GM11168 (cell line): Measurements from ENCODE around the gene PDIA2.

Source experiments
- in situ Hi-C: fragments of 300-500 bp; cut with MboI; formaldehyde crosslinking; loops from one replicate; pipeline ENCODE4 v1.12.0; 2022; ENCODE audit warnings: low sequenced_read_pairs; ENCODE audit not compliant: unreplicated experiment

The PDIA2 gene

DNA sequence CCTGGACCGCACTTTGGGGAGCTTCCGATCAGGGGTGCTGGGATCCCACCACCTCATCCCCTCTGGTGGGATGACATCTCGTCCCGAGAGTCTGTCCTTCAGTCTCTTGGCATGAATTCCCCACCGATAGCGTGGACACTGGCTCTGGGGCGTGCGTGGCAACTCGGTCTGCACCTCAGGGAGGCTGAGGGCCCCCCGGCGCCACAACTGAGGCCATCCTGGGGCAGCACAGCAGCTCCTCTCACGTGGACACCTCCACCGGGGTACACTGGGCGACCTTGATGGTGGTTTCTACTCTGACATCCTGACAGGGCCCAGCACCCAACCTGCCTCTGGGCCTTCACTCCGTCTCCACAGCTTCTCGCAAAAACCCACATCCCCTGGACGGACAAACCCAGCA is 8.6 kb downstream of the PDIA2 start:
- in situ Hi-C loops = no loop called here

DNA sequence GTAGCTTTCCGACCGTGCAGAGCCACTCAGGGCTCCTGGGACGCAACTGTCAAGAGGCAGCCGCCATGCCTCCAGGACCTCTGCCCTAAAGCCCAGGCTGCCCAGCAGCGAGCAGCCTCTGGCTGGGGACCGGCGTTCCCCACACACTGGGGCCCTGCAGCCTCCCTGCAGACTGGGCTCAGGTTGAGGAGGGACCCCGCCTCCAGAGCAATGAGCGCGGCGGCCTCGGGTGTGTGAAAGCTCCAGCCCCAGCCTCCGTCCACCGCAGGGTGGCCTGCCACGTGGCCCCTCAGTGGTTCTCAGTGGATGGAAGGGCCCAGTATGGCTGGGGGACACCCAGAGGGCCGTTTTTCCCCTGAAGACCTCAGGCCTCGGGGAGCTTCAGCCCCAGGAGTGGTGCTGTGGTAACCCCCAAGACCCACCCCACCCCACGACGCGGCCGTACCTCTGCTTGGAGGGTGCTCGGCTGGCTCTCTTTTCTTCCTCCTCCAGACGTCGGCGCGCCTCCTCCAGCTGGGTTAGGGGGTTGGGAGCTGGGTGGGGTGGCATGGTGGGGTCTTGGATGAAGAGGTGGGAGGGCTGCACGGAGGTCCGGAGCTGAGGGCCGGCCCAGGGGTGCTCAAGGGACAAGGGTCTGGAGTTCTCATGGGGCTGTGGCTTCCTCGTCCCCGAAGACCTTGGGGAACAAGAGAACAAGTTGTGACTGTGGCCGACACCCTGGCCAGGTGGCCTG is 10.2 kb downstream of the PDIA2 start:
- in situ Hi-C loops = no loop called here

DNA sequence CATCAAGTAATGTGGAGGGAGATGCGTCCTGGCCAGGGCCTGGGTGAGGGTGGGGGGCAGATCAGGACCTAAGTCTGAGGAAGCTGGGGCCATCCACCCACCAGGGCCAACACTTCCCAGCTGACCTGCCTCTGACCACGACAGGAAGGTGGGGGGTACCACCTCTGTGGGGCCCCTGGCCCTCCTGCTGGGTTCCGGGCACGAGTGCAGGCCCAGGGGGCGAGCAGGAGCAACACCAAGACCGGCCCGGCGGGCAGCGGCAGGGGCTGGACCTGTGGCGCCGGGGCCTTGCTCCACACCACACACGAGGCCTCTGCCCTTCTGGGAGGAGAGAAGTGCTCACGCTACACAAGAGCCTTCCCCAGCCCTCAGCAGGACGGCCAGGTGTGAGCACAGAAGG is 13.3 kb downstream of the PDIA2 start:
- in situ Hi-C loops = no loop called here

DNA sequence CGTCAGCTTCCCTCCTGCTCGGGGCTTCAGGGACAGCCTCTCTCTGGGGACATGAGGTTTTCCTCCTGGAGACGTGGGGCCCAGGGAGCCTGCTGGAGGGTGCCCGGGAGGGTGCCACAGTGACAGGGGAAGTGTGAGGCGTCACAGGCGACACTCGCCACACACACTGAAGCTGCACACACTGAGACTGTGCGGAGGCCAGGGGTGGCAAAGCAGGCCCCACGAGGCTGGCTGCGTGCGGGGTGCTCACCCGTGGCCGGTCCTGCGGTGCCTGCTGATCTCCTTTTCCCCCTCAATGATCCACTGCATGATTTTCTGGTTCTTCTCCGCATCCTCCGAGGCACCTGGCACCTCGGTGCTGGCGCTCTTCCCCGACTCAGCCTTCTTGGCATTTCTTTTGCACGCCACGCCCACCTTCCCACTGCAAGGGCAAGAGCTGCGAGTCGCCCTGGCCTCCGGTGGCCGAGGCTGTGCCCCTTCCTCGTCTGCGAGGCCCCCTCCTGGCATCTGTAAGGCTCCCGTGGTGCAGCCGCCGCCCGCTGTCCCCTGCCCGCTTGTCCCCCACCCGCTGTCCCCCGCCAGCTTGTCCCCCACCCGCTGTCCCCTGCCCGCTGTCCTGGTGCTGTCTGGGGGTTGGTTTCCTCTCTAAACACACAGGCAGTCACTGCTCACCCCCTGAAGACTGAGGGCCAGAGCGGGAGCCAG is 14.0 kb downstream of the PDIA2 start:
- in situ Hi-C loops = no loop called here

DNA sequence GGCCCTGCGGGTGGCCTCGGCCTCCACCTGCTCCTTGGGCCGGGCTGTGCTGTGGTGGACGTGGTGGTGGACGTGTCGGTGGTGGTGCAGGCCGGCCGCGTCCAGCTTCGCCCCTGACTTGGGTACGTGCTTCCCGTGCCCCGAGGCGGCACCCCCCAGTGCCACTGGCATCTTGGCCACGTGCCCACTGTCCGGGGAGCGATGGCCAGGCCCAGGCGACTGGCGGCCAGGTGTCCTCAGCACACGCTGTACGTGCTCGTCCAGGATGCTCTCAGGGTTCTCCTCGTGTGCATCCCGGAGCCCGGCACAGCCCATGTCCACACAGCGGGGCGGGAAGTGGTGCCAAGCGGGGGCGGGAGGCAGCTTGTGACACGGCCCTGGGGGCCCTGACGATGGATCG is 14.9 kb downstream of the PDIA2 start:
- in situ Hi-C loops = no loop called here

DNA sequence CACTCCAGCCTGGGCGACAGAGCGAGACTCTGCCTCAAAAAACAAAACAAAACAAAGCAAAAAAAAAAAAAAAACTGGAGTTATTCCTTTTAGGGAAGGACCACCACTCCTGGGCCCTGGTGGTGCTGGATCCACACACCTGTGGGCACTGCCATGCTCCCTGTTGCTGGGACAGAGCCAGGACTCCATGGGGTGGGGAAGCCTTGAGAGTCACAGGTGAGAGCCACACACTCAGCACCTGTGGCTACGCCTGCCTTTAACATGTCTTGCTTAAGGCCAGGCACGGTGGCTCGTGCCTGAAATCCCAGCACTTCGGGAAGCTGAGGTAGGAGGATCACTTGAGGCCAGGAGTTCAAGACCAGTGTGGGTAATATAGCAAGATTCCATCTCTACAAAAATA is 18.3 kb downstream of the PDIA2 start:
- in situ Hi-C loops = no loop called here

DNA sequence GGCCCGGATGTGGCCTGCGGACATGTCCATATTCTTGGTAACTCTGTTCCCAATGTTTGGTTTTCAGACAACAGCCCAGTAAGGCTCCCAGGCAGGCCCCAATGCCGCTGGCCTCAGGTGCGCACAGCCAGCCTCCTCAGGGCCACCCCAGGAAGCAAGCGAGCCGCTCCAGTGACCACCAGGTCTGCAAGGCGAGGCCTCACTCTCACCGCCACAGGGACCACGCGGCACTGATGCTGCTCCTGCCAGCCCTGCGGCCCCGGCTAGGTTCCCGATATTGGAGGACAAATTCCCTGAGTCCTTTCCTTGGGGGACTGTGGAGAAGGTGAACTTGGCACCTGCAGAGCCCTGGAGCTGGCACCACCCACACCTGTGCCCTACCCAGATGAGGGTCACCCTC is 19.0 kb downstream of the PDIA2 start:
- in situ Hi-C loops = no loop called here

DNA sequence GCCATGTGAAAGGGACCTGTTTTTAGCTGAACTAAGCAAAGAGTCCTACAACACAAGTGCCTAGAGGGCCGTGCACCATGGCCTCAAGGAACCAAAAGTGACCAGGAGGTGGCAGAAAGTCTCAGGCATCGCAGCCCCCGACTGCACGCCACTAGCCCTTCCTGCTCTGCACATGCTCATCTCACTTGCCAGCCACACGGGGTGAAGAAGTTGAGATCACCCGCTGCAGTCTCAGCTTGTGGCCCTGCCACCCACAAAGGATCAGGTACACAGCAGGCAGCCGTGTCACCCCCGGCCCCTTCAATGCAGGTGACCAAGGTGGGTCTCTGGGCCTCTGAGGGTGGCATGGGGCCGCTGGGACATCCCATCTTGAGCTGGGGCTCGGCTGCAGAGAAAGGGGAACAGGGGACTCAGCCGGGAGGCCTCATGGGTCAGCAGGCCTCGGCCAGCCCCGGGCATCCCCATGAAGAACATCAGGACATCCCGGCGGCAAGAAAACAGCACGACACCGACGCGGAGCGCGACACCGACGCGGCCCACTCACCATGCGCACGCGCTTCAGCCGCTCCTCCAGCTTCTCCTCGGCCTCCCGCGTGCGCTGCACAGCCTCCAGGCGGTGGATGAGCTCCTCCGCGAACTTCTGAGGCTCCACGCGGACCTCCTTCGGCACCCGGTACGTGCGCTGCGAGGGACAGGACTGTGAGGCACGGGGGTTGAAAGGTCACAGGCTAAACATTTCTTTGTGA is 21.0 kb downstream of the PDIA2 start:
- in situ Hi-C loops = no loop called here

DNA sequence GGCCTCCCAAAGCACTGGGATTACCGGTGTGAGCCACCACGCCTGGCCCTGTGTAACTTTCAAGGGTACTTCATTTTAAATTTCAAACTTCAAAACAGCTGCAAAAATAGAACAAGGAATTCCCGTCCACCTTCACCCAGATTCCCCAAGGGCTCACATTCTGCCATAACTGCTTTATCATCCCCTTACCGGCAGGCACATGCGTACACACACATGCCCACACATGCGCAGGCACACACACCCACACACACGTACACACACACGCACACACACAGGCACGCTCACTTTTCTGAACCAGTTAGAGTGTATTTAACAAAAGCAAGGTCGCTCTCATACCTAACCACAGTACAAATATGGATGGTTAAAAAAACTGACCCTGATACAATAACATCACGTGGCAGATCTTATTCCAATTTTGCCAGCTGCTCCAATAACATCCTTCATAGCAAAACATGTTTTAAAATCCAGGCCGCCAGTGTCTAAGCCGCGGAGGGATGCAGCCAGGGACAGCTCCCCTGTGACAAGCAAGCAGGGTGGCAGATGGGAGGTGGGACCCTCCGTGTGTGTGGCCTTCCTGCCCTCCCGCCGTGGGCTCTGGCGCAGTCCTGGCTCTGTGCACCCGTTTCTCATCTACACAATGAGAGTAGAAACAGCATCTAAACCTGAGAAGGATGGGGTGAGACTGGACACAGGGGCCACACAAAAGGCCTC is 23.1 kb downstream of the PDIA2 start:
- in situ Hi-C loops = no loop called here

DNA sequence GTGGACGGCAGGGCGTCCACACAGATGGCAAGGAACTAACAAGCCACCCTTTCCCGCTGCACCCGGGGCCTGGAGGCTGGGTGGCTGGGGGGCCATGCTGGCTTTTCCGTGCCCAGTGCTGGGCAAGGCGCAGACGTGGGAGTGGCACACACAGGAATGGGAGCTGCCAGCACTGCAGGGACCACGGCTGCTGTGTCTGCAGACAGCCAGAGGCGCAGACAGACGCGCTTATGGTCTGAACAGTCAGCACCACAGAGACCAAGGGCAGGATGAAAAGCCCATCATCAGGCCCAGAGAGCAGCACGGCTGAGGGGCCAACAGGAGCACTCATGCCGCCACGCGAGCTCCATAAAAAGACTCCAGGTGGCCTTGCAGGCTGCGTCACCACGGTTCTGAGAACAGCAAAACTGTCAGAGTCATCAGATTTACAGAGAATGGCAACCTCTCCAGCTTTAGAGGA is 24.0 kb downstream of the PDIA2 start:
- in situ Hi-C loops = no loop called here

DNA sequence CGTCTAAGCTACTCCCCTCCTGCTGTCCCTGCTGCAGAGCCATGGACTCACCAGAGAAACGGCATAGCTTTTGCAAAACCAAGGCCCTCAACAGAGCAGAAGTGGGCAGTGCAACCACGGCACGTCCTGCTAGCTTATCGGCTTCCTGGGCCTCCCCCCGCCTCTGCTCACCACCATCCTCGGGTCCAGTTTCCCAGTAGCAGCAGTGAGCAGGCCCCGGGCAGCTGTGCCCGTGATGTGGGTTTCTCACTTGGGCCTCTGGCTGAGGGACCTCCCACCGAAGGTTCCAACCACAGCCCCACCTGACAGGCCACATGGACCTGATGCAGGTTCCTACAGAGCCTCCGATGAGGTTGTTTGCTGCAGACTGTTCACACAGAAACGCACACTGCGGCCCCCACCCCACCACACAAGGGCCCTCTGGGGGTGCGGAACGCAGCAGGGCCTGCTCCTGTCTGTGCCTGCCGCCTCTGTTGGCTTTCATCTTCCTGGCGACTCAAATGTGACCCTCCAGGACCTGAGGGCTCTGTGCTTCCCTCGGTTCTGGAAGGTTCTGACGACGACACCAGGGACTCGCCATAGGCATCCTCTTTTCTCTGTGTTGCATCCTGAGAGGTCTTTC is 24.8 kb downstream of the PDIA2 start:
- in situ Hi-C loops = no loop called here

DNA sequence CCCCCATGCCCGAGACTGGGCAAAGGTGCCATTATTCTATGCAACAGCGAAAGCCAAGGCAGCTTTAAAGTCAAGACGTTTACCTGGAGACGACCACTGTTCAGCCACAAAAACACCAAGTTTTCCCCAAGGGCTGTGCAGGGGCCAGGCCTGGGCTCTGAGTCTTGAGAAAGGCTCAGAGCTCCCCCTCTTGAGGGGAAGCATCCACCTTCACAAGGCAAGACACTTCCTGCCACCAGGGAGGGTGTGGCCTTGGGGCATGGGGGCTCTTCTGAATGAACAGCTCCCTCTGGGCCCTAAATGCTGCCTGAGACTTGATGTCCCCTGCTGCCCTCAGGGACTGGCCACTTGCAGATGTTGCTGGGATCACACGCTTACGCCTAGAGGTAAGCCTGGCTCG is 26.5 kb downstream of the PDIA2 start:
- in situ Hi-C loops = no loop called here

DNA sequence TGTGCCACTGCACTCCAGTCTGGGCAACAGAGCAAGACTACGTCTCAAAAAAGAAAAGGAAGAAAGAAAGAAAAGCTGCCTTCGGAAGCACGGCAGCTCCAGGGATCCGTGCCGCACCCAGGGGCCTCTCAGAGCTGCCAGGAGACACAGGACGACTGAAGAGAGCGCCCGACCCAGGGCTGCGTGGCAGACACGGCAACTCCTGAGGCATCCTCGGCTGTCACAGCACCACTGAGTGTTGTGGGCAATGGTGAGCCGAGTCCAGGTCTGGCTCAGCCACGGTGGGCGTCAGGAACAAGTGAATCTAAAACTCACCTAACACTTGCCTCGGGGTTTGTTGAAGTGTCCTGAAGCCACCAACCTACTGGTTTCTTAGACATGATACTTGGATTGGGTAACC is 28.8 kb downstream of the PDIA2 start:
- in situ Hi-C loops = no loop called here

DNA sequence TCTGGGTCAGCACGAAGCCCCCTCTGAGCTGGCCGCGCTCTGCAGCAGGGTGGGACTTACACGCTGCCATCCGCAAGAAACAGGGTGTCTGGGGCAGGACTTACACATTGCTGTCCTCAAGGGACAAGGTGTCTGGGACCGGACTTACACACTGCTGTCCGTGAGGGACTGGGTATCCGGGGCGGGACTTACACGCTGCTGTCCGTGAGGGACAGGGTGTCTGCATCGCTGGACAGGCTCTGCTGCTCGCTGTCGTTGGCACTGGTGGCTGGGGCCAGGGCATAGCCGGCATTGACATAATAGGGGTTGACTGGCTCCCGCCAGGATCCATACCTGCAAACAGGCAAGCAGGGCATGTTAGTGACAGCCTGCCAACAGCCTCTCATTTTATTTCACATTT is 31.4 kb downstream of the PDIA2 start:
- in situ Hi-C loops = no loop called here

DNA sequence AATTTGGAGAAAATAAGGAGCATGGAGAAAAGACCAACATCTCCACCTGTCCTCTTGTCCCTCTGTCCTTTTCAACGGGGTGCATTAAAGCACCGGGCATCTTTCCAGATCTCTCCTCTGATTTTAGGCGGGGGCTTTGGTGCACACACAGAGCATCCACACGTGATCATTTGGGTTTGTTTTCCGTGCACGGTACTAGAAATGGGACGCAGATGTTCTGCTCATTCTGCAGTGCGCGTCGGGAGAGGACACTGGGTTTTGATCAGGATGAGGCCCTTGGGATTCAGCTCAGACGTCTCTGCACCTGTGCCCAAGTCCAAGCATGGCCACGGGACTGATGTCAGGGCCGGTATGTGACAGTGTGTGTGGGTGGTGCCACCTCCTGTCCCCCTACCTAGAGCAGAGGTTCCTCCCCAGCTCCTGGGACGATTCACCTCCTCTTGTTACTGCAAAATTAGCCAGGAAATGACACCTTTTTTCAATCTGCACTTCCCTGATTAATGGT is 31.9 kb downstream of the PDIA2 start:
- in situ Hi-C loops = no loop called here

DNA sequence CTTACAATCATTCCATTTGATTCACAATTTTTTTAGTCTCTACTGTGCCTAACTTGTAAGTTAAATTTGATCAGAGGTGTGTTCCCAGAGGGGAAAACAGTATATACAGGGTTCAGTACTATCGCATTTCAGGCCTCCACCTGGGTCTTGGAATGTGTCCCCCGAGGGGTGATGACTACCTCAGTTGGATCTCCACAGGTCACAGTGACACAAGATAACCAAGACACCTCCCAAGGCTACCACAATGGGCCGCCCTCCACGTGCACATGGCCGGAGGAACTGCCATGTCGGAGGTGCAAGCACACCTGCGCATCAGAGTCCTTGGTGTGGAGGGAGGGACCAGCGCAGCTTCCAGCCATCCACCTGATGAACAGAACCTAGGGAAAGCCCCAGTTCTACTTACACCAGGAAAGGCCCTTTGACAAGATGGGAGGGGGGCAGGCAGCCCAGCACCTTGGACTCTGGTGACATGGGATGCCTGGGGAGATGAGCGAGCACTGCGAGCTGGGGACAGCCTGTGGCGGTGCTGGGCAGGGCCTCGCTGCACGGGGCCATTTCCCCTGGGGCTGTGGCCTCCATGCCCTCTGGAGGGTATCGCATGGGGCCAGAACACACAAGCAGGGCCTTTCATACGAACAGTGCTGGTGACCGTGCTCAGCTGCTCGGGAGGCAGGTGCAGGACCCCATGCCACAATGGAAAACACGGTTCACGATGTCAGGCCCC is 33.9 kb downstream of the PDIA2 start:
- in situ Hi-C loops = no loop called here

DNA sequence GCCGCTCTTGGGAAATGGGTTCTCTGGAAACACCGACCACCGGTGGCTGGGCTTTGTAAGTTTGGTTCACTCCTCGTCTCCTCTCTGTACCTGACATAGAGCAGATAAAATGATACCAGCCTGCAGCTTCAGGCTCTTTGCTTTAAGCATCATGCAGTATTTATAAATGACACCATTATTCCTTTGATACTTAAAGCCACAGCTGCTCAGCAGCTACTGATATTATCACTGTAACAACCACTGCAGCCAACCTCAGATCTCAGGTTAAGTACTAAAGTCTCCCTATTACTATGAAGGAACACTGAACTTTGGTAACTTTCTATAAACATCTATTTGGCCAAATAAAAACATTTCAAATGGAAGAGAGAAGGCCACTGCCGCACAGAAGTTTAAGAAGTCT is 34.6 kb downstream of the PDIA2 start:
- in situ Hi-C loops = no loop called here

DNA sequence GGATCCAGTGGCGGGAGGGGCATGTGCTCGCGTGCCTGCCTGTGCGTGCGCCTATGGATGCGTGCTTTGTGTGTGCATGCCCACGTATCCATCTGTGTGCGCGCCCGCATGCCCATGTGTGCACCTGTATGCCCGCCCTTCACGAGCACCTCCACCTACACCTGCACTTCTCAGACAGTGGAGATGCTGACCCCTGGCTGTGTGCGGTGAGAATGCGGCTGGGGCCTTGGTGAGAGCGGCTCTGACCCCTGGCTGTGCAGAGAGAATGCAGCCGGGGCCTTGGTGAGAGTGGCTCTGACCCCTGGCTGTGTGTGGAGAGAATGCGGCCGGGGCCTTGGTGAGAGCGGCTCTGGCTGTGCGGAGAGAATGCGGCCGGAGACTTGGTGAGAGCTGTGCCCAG is 35.7 kb downstream of the PDIA2 start:
- in situ Hi-C loops = no loop called here

DNA sequence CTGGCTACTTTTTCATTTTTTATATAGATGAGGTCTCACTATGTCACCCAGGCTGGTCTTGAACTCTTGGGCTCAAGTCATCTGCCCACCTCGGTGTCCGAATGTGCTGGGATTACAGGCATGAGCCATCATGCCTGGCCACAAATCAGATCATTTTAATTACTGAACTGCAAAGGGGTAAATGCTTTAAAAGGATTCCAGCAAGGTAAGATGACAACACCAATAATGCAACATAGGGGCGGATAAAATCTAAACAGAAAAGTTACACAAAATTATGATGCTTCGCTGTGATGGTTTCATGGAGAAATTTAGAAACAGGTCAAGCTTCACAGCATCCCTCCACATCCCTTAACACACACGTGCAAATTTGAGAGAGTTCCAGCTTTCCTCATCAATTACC is 37.2 kb downstream of the PDIA2 start:
- in situ Hi-C loops = no loop called here
